Caco-2 (cell line): ENCODE measurements around the gene PDE4D. TPM values are rescaled to one million over a fixed set of nuclear protein-coding genes. Genes with fewer than 3 reads are reported as not detected.

Experiments used
- BruUV-seq: library from RNA; stranded (reverse); fragments of 400-500 nt; replicated peaks from 2 replicates; lab custom pipeline; 2021; lab: Mats Ljungman, UMichigan
- CTCF ChIA-PET: fragments of 300-600 bp; sonication (Branson Sonifier 250); formaldehyde crosslinking; loops from one replicate; lab custom pipeline; 2022; ENCODE audit warnings: antibody characterized with exemption; lab: Charles Lee
- POLR2A ChIA-PET: fragments of 300-600 bp; sonication (Branson Sonifier 250); formaldehyde crosslinking; loops from one replicate; lab custom pipeline; 2022; ENCODE audit warnings: antibody characterized with exemption; lab: Charles Lee
- DNase-seq, 2 experiments: peaks; one replicate each; pipeline versions ENCODE4 v3.0.0 to v3.0.0-alpha.2; 2020 to 2022
- H3K27me3 ChIP-seq: replicated peaks from 2 replicates; pipeline ENCODE4 v1.6.0; 2011; ENCODE audit warnings: low read length; ENCODE audit not compliant: control insufficient read depth, insufficient read depth
- H3K36me3 ChIP-seq: 2 replicates; pipeline ENCODE4 v1.5.1; 2011; ENCODE audit warnings: low read length; ENCODE audit not compliant: control insufficient read depth, insufficient read depth
- H3K4me1 ChIP-seq: fragments of 250-450 bp; sonication (Bioruptor Pico); 2 replicates; pipeline ENCODE4 v1.5.1; 2020; ENCODE audit warnings: mild to moderate bottlenecking
- H3K4me3 ChIP-seq: 2 replicates; pipeline ENCODE4 v1.5.1; 2011; ENCODE audit warnings: low read depth, mild to moderate bottlenecking, control low read depth, low read length
- H3K9me3 ChIP-seq: fragments of 250-450 bp; sonication (Bioruptor Pico); 2 replicates; pipeline ENCODE4 v1.5.1; 2020; ENCODE audit warnings: mild to moderate bottlenecking, moderate library complexity
- H3K27ac Mint-ChIP-seq: one replicate; pipeline ENCODE4 v1.8.0; 2022; ENCODE audit warnings: mixed read lengths; ENCODE audit not compliant: unreplicated experiment
- H3K27me3 Mint-ChIP-seq: one replicate; pipeline ENCODE4 v1.8.0; 2022; ENCODE audit warnings: mixed read lengths; ENCODE audit not compliant: insufficient read depth, unreplicated experiment
- H3K36me3 Mint-ChIP-seq: one replicate; pipeline ENCODE4 v1.8.0; 2022; ENCODE audit warnings: mild to moderate bottlenecking, mixed read lengths; ENCODE audit not compliant: insufficient read depth, unreplicated experiment
- H3K4me1 Mint-ChIP-seq: one replicate; pipeline ENCODE4 v1.8.0; 2022; ENCODE audit warnings: low read depth, mixed read lengths; ENCODE audit not compliant: unreplicated experiment
- H3K4me3 Mint-ChIP-seq: one replicate; pipeline ENCODE4 v1.8.0; 2022; ENCODE audit warnings: mild to moderate bottlenecking, moderate library complexity, mixed read lengths; ENCODE audit not compliant: unreplicated experiment
- H3K9me3 Mint-ChIP-seq: one replicate; pipeline ENCODE4 v1.8.0; 2022; ENCODE audit warnings: mixed read lengths; ENCODE audit not compliant: unreplicated experiment
- CTCF ChIP-seq, 2 experiments: fragments of 200-600 bp in 1 of 2; IDR thresholded peaks; 1 replicate in 1 of 2; 2 replicates in 1 of 2; pipeline versions ENCODE4 v1.5.1 to v1.8.0; 2011 to 2022; ENCODE audit warnings: antibody characterized with exemption in 1 of 2, control low read depth in 1 of 2, inconsistent platforms in 1 of 2, low read depth in 1 of 2, low read length in 1 of 2, mild to moderate bottlenecking in 1 of 2, moderate library complexity in 1 of 2; ENCODE audit not compliant: insufficient read depth in 1 of 2, severe bottlenecking in 1 of 2, unreplicated experiment in 1 of 2
- intact Hi-C: fragments of 100-400 bp; cut with micrococcal nuclease; formaldehyde crosslinking; loops from one replicate; pipeline ENCODE4 v1.10.0; 2022; ENCODE audit not compliant: unreplicated experiment
- total RNA-seq: library from RNA; stranded (reverse); gene quantifications from 2 replicates; pipeline ENCODE4 v1.2.3, GENCODE V29; 2022

The PDE4D gene
- total RNA-seq, 1 experiment from 2014 or later = 89.8 TPM

GRCh38 chr5:59182760-59183159, 710.8 kb downstream of the PDE4D start:
- Mint-ChIP-seq H3K9me3 (no peaks in the 10 kb centered on the region), H3K27ac (no peak overlapping the region), H3K36me3 (peaks cover 5% of the 10 kb centered on the region), H3K4me3 (no peak overlapping the region), H3K4me1 (peaks cover 9% of the 10 kb centered on the region), H3K27me3 (no peaks in the 10 kb centered on the region)
- no peaks in the 10 kb centered on the region for H3K9me3 ChIP-seq
- CTCF ChIA-PET = no interaction called here
- H3K36me3 ChIP-seq = no peaks in the 10 kb centered on the region
- H3K27me3 ChIP-seq = no peaks in the 10 kb centered on the region
- DNase-seq = no peak
- peaks cover under 1% of the 10 kb centered on the region; the same call in 1 of the 2 replicates for H3K4me1 ChIP-seq
- POLR2A ChIA-PET = no interaction called here
- intact Hi-C loops = loop anchor here (10.0 kb wide), 1 partner anchor 612 kb away; no protein-coding TSS in a partner anchor
- BruUV-seq = no TSS peak
- no peak overlapping the region for H3K4me3 ChIP-seq
- TF ChIP-seq CTCF (IDR thresholded peaks at IDR 0.05; ENCODE audit: insufficient read depth in 1 of 2, low read depth in 1 of 2, low read length in 1 of 2, severe bottlenecking in 1 of 2, unreplicated experiment in 1 of 2) = no peak

GRCh38 chr5:59180515-59180914, 713.0 kb downstream of the PDE4D start:
- Histone ChIP-seq H3K4me1 (no peaks in the 10 kb centered on the region), H3K27me3 (no peaks in the 10 kb centered on the region), H3K9me3 (no peaks in the 10 kb centered on the region), H3K4me3 (no peak overlapping the region), H3K36me3 (no peaks in the 10 kb centered on the region)
- H3K36me3 Mint-ChIP-seq = peaks cover 9% of the 10 kb centered on the region
- intact Hi-C loops = loop anchor here (10.0 kb wide), 1 partner anchor 614 kb away; no protein-coding TSS in a partner anchor
- H3K9me3 Mint-ChIP-seq = no peaks in the 10 kb centered on the region
- TF ChIP-seq CTCF (IDR thresholded peaks at IDR 0.05; ENCODE audit: insufficient read depth in 1 of 2, low read depth in 1 of 2, low read length in 1 of 2, severe bottlenecking in 1 of 2, unreplicated experiment in 1 of 2) = no peak
- ChIA-PET POLR2A (no interaction called here), CTCF (no interaction called here)
- DNase-seq = no peak
- no peak overlapping the region for H3K4me3 Mint-ChIP-seq
- H3K4me1 Mint-ChIP-seq = peaks cover 6% of the 10 kb centered on the region
- no peaks in the 10 kb centered on the region for H3K27me3 Mint-ChIP-seq
- H3K27ac Mint-ChIP-seq = no peak overlapping the region
- BruUV-seq = no TSS peak

GRCh38 chr5:59179704-59180103, 713.8 kb downstream of the PDE4D start:
- H3K9me3 Mint-ChIP-seq = no peaks in the 10 kb centered on the region
- no peak overlapping the region for H3K4me3 Mint-ChIP-seq
- peaks cover 6% of the 10 kb centered on the region for H3K4me1 Mint-ChIP-seq
- no peak for DNase-seq
- H3K4me3 ChIP-seq = no peak overlapping the region
- intact Hi-C loops = loop anchor here (10.0 kb wide), 1 partner anchor 615 kb away; no protein-coding TSS in a partner anchor
- H3K9me3 ChIP-seq = no peaks in the 10 kb centered on the region
- no peaks in the 10 kb centered on the region for H3K36me3 ChIP-seq
- TF ChIP-seq CTCF (IDR thresholded peaks at IDR 0.05; ENCODE audit: insufficient read depth in 1 of 2, low read depth in 1 of 2, low read length in 1 of 2, severe bottlenecking in 1 of 2, unreplicated experiment in 1 of 2) = no peak
- ChIA-PET CTCF (no interaction called here), POLR2A (no interaction called here)
- no peaks in the 10 kb centered on the region for H3K4me1 ChIP-seq
- H3K27me3 ChIP-seq = no peaks in the 10 kb centered on the region
- peaks cover 9% of the 10 kb centered on the region for H3K36me3 Mint-ChIP-seq
- no peak overlapping the region for H3K27ac Mint-ChIP-seq
- H3K27me3 Mint-ChIP-seq = no peaks in the 10 kb centered on the region
- BruUV-seq = no TSS peak
